Immature natural killer cell (primary cell): ENCODE data around the gene ARRDC4. TPM values are rescaled to one million over a fixed set of nuclear protein-coding genes. Genes with fewer than 3 reads are reported as not detected.

Experiments
- DNase-seq, 3 donors: peaks; one replicate each; pipeline ENCODE4 v3.0.0; 2022; ENCODE audit warnings: mixed read lengths in 1 of 3
- H3K27ac Mint-ChIP-seq, 6 donors: one replicate each; pipeline ENCODE4 v1.8.0; 2020; ENCODE audit warnings: mixed read lengths in 6 of 6, mild to moderate bottlenecking in 5 of 6, inconsistent platforms in 4 of 6, moderate library complexity in 3 of 6
- H3K27me3 Mint-ChIP-seq, 3 donors: one replicate each; pipeline ENCODE4 v1.8.0; 2020 to 2021; ENCODE audit warnings: low read depth in 3 of 3, mild to moderate bottlenecking in 3 of 3, mixed read lengths in 3 of 3, moderate library complexity in 3 of 3, inconsistent platforms in 1 of 3
- H3K36me3 Mint-ChIP-seq, 3 donors: one replicate each; pipeline ENCODE4 v1.8.0; 2020; ENCODE audit warnings: mixed read lengths in 3 of 3, inconsistent platforms in 2 of 3, mild to moderate bottlenecking in 2 of 3
- H3K4me1 Mint-ChIP-seq, 2 donors: one replicate each; pipeline ENCODE4 v1.8.0; 2020; ENCODE audit warnings: inconsistent platforms in 2 of 2, mild to moderate bottlenecking in 2 of 2, mixed read lengths in 2 of 2, moderate library complexity in 1 of 2
- H3K4me3 Mint-ChIP-seq, 5 donors: one replicate each; pipeline ENCODE4 v1.8.0; 2020; ENCODE audit warnings: mild to moderate bottlenecking in 5 of 5, mixed read lengths in 5 of 5, inconsistent platforms in 3 of 5, moderate library complexity in 3 of 5
- H3K9me3 Mint-ChIP-seq, 6 donors: one replicate each; pipeline ENCODE4 v1.8.0; 2020; ENCODE audit warnings: mild to moderate bottlenecking in 6 of 6, mixed read lengths in 6 of 6, inconsistent platforms in 4 of 6, moderate library complexity in 3 of 6
- polyA plus RNA-seq, 3 donors: library from polyadenylated mRNA; unstranded; fragments of 300-500 nt; fragmentation: Illumina TruSeq; gene quantifications; one replicate each; pipeline ENCODE4 v1.2.3, GENCODE V29; 2021

Gene ARRDC4
- polyA plus RNA-seq, 3 donors from 2014 or later: 1.9 to 3.2 TPM; not detected in 1

- no peak for DNase-seq
- Mint-ChIP-seq H3K36me3 (no peaks in the 10 kb centered on the region), H3K9me3 (no peaks in the 10 kb centered on the region), H3K27me3 (peaks cover 2 to 12% (median 4%) of the 10 kb centered on the region in 3 donors), H3K4me1 (no peaks in the 10 kb centered on the region), H3K4me3 (no peak overlapping the region), H3K27ac (no peak overlapping the region)
Observed at GRCh38 chr15:98012354-98012753, 51.9 kb downstream of the ARRDC4 start.

DNA sequence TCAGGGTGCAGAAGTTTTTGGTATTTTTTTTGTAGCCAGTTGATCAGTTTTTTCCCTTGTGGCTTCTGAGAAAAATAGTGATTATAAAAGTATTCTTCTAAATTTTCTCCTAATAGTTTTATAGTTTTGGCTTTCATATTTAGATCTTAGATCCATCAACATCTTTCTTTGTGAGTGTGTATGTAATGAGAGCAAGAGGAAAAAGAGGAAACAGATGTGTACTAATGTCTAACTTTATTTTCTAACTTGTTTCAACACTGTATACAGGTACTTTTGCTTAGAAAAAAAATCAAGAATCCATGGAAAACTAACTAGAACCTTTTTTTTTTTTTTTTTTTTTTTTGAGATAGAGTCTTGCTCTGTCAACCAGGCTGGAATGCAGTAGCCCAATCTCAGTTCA lies 53.1 kb downstream of the ARRDC4 start:
- peaks cover 2 to 12% (median 4%) of the 10 kb centered on the region in 3 donors for H3K27me3 Mint-ChIP-seq
- no peak overlapping the region for H3K4me3 Mint-ChIP-seq
- no peak overlapping the region for H3K27ac Mint-ChIP-seq
- no peaks in the 10 kb centered on the region for H3K9me3 Mint-ChIP-seq
- DNase-seq: no peak
- H3K36me3 Mint-ChIP-seq: no peaks in the 10 kb centered on the region
- no peaks in the 10 kb centered on the region for H3K4me1 Mint-ChIP-seq

DNA sequence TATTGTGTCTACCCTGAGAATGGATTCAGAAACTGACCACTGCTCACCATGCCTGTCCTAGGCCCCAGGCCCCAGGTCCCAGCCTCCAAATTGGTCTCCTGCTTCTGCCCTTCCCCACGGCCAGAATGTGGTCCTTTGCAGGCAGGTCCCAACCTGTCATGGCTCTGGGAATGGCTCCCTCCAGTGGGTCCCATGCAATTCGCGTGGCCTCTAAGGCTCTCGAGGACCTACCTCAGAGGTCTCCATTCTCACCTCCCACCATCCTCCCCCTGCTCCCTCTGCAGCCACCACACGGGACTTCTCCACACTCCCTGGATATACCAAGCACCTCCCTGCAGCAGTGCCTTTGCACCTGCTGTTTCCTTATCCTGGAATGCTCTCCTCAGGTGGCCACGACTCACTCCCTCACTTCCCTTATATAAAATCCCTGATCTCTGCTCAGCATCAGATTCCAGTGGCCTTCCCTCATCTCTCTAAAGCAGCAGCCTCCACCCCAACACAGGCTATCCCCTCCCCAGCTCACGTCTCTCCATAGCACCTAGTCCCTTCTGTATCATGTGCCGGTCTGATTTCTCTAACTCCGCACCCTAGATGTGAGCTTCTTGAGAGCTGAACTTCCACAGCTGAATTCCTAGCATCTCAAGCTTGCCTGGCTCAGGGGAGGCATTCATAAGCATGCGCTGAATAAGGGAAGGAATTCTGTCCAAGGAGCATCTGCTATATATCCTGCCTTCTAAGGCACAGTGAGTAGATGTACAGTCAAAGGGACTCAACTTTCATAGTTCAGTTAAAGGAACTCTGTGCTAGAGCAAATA lies 56.9 kb downstream of the ARRDC4 start:
- Mint-ChIP-seq H3K27ac (no peak overlapping the region), H3K9me3 (peaks cover 0 to 2% (median 0%) of the 10 kb centered on the region in 6 donors), H3K27me3 (peaks cover 1 to 6% (median 3%) of the 10 kb centered on the region in 3 donors), H3K36me3 (no peaks in the 10 kb centered on the region), H3K4me3 (no peak overlapping the region), H3K4me1 (no peaks in the 10 kb centered on the region)
- no peak for DNase-seq

- Mint-ChIP-seq H3K9me3 (peaks cover 0 to 3% (median 0%) of the 10 kb centered on the region in 6 donors), H3K27ac (no peak overlapping the region), H3K36me3 (no peaks in the 10 kb centered on the region), H3K4me3 (no peak overlapping the region), H3K4me1 (no peaks in the 10 kb centered on the region), H3K27me3 (peaks cover 3 to 9% (median 7%) of the 10 kb centered on the region in 3 donors)
- no peak for DNase-seq
Observed at GRCh38 chr15:98018761-98019351, 58.4 kb downstream of the ARRDC4 start.
